Measurements from ENCODE around the gene TK2. TPM values are rescaled to one million over a fixed set of nuclear protein-coding genes. Genes with fewer than 3 reads are reported as not detected.

Gene TK2
- total RNA-seq, 4 donors from 2014 or later, result 15.7 to 20.6 (median 16.6) TPM

GRCh38 chr16:66488505-66488904, 61.4 kb downstream of the TK2 start:
- H3K4me3 ChIP-seq, result no peak overlapping the region
- H3K36me3 ChIP-seq, result no peaks in the 10 kb centered on the region
- no peaks in the 10 kb centered on the region for H3K9me3 ChIP-seq
- no peak for DNase-seq
- H3K27ac ChIP-seq, result no peak overlapping the region
- 90 to 91% methylated on average over 1 of the region's 1 CpG for WGBS, 2 donors (ENCODE audit: low coverage in 1 of 2)
- in situ Hi-C loops (cut with MboI; ENCODE audit: low pct_ligation_motif_present in 1 of 4, low pct_unique_long_range_greater_than_20kb in 1 of 4, low sequenced_read_pairs in 3 of 4), result loop anchor here in 2 of 4 donors (10.0 to 25.0 kb wide), 2 partner anchors 84 to 99 kb away; partner anchors contain the start of gene CMTM2 (in 2 of the 2)
- no peaks in the 10 kb centered on the region for H3K27me3 ChIP-seq
- peaks cover 0 to 11% (median 8%) of the 10 kb centered on the region in 4 donors for H3K4me1 ChIP-seq
- intact Hi-C loops (cut with DNase I; ENCODE audit: low total_unique reads), result loop anchor here (5.0 kb wide), 1 partner anchor 81 kb away; no protein-coding TSS in a partner anchor
- TF ChIP-seq EP300 (IDR thresholded peaks at IDR 0.05; ENCODE audit: low read depth) (no peak), POLR2AphosphoS5 (IDR thresholded peaks at IDR 0.05) (no peak), CTCF (IDR thresholded peaks at IDR 0.05) (no peak), POLR2A (IDR thresholded peaks at IDR 0.05) (no peak)

GRCh38 chr16:66487580-66488275, 62.2 kb downstream of the TK2 start:
- H3K9me3 ChIP-seq, result no peaks in the 10 kb centered on the region
- in situ Hi-C loops (cut with MboI; ENCODE audit: low pct_ligation_motif_present in 1 of 4, low pct_unique_long_range_greater_than_20kb in 1 of 4, low sequenced_read_pairs in 3 of 4), result loop anchor here in 2 of 4 donors (10.0 to 25.0 kb wide), 2 partner anchors 83 to 100 kb away; partner anchors contain the start of gene CMTM2 (in 2 of the 2)
- WGBS, 2 donors (ENCODE audit: low coverage in 1 of 2), result 86% methylated on average over 5 of the region's 5 CpGs; no CpG with 5 or more reads in 1 of the 2 donors
- no peaks in the 10 kb centered on the region for H3K36me3 ChIP-seq
- H3K4me3 ChIP-seq, result no peak overlapping the region
- intact Hi-C loops (cut with DNase I; ENCODE audit: low total_unique reads), result loop anchor here (5.0 kb wide), 1 partner anchor 80 kb away; no protein-coding TSS in a partner anchor
- DNase-seq, result no peak
- no peak overlapping the region for H3K27ac ChIP-seq
- no peak for TF ChIP-seq CTCF (IDR thresholded peaks at IDR 0.05)
- TF ChIP-seq POLR2AphosphoS5 (IDR thresholded peaks at IDR 0.05), result no peak
- TF ChIP-seq EP300 (IDR thresholded peaks at IDR 0.05; ENCODE audit: low read depth), result no peak
- no peak for TF ChIP-seq POLR2A (IDR thresholded peaks at IDR 0.05)
- H3K27me3 ChIP-seq, result no peaks in the 10 kb centered on the region
- H3K4me1 ChIP-seq, result peaks cover 0 to 11% (median 8%) of the 10 kb centered on the region in 4 donors

GRCh38 chr16:66486773-66487579, 62.9 kb downstream of the TK2 start:
- in situ Hi-C loops (cut with MboI; ENCODE audit: low pct_ligation_motif_present in 1 of 4, low pct_unique_long_range_greater_than_20kb in 1 of 4, low sequenced_read_pairs in 3 of 4), result loop anchor here in 2 of 4 donors (10.0 to 25.0 kb wide), 2 partner anchors 82 to 100 kb away; partner anchors contain the start of gene CMTM2 (in 2 of the 2)
- TF ChIP-seq POLR2A (IDR thresholded peaks at IDR 0.05) (no peak), EP300 (IDR thresholded peaks at IDR 0.05; ENCODE audit: low read depth) (no peak), POLR2AphosphoS5 (IDR thresholded peaks at IDR 0.05) (no peak), CTCF (IDR thresholded peaks at IDR 0.05) (no peak)

More at GRCh38 chr16:66486773-66487579, 62.9 kb downstream of the TK2 start:
- no peak for DNase-seq
- Histone ChIP-seq H3K4me3 (no peak overlapping the region), H3K9me3 (no peaks in the 10 kb centered on the region), H3K27ac (peak overlapping the region in 3 of 4 donors; percentile 11 to 60 (median 37)), H3K36me3 (no peaks in the 10 kb centered on the region), H3K27me3 (no peaks in the 10 kb centered on the region), H3K4me1 (peaks cover 0 to 11% (median 8%) of the 10 kb centered on the region in 4 donors)
- WGBS, 2 donors (ENCODE audit: low coverage in 1 of 2), result 72% methylated on average over 3 of the region's 3 CpGs; no CpG with 5 or more reads in 1 of the 2 donors
- intact Hi-C loops (cut with DNase I; ENCODE audit: low total_unique reads), result loop anchor here (5.0 kb wide), 1 partner anchor 80 kb away; no protein-coding TSS in a partner anchor

Measured in transverse colon (tissue), 4 donors.